GM19455 (cell line): ENCODE data around the gene LLPH.
"Not testable (repeated sequence)": the region's sequence is repeated elsewhere in the genome, so short reads cannot be mapped to it uniquely, and the experiment has no call there.

Experiments
- ATAC-seq: cut with Tn5 transposase; IDR thresholded peaks from one replicate; pipeline ENCODE4 v1.9.1; 2021; ENCODE audit not compliant: unreplicated experiment

LLPH gene

GRCh38 chr12:66130267-66131066 lies at the start of gene LLPH:
Gene LLPH, minus strand, starts transcription at chr12:66130750. Its CDS starts 1,644 bp downstream, at chr12:66129106.
- peak; percentile 96 for ATAC-seq

DNA sequence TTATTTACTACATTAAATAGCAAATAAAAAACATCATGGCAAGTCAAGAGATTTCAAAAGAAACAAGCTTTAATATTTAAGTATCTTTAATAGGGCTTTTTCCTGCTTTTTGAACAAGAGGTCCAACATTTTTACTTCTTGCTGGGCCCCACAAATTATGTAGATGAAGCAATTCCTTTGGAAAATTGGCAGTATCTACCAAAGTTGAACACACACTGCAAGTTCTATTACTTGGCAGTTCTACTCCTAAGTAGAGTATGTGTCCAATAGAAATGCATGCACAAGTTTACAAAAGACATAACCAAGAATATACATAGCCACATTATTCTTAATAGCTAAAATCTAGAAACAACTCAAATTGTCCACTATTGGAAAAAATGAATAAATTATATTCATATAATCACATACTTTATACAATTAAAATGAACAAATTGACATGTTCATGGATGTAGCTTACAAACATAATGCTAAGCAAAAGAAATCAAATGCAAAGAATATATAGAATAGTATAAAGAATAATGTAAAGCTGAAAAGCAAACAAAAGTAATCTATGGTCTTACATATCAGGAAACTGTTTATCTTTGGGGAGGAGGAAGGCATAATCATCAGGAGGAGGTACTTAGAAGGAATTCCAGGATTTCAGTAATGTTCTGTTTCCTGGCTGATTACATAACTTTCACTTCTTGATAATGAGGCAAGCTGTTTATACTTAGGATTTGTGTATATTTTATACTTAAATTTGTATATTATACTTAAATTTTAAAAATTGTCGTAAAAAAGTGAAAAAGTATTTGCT lies 45.8 kb upstream of the LLPH start:
- no peak for ATAC-seq

- not testable (repeated sequence) for ATAC-seq
Measured at GRCh38 chr12:66174391-66175325, 44.1 kb upstream of the LLPH start.

GRCh38 chr12:66170606-66171005 lies 40.1 kb upstream of the LLPH start:
- ATAC-seq = no peak

DNA sequence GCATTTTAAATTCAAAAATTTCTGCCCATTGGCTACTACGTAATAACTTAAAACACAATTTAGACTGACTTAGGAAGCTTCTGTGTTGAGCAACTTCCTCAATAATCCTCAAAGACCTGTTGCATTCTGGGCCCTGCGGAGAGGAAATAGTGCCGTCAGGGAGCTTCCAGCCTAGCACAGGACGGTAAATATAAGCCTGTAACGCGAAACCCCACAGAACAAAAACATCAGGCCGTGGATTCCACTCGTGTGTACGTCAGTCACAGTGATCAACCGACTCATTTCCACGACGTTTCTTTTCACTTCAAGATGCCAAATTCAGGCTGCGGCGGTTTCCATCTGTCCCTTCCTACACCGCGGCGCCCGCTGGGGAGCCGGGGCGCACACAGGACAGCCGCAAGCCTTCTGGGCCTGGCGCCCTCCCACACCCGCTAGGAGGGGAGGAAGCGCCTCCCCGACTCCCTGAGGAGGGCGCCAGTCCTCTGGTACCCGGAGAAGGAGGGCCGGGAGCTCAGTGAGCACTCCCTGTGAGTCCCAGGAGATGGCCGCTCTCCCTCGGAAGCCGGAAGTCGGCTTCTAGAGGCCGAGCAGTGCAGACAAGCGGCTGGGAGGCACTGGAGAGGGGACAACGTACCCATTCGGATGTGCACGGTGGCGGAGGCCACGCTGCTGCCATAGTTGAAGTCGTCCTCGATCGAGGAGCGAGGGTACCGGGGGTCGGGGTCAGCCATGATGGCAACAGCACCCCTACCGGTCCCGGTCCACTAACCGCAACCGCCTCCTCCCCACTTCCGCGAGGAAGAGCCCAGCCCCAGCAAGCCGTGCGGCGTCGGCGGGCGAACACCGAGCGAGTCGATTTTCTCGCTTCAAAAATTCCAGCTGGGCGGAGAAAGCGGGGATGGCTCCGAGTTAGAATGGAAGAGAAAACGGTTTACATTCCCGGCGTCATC lies 38.9 kb upstream of the LLPH start, which contains the start of gene TMBIM4:
Gene TMBIM4, minus strand, starts transcription at position 776 of the 950 bp plus-strand sequence. Its CDS starts 45 bp downstream, at position 731.
- ATAC-seq = peak; percentile 88

- ATAC-seq = no peak
Measured at GRCh38 chr12:66168410-66168809, 37.9 kb upstream of the LLPH start.

DNA sequence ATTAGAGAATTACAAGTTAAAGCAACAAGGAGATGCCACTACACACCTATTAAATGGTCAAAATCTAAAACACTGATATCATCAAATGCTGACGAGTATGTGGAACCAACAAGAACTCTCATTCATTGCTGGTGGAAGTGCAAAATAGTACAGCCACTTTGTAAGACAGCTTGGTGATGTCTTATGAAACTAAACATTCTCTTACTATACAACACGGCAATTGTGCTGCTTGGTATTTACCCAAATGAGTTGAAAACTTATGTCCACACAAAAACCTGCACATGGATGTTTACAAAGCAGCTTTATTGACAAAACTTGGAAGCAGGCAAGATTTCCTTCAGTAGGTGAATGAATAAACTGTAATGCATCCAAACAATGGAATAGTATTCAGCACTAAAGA lies 36.0 kb upstream of the LLPH start:
- ATAC-seq = no peak

GRCh38 chr12:66165141-66165540 lies 34.6 kb upstream of the LLPH start:
- no peak for ATAC-seq

DNA sequence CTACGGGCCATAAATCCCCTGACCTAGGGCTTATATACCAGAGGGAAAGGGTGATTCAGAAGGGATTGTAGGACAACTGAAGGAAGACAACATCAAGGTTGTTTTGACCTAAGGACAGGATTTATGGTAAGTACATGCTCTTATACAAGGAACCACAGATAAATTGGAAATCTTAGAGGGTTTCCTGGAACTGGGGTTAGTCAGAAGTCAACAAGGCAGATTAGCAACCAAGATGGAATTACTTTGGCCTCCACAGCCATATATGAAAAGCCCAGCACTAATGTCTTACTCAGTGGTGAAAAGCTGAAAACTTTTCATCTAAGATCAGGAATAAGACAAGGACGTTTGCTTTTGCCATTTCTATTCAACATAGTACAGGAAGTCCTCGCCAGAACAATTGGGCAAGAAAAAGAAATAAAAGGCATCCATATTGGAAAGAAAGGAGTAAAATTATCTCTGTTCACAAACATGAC lies 33.8 kb upstream of the LLPH start:
- no peak for ATAC-seq

DNA sequence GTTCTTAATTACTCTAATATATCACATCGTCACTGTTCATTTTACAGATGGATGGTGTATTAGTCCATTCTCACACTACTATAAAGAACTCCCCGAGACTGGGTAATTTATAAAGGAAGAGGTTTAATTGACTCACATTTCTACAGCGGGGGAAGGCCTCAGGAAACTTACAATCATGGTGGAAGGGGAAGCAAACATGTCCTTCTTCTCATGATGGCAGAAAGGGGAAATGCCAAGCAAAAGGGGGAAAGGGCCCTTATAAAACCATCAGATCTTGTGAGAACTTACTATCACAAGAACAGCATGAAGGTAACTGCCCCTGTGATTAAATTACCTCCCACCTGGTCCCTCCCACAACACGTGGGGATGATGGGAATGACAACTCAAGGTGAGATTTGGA lies 32.7 kb upstream of the LLPH start:
- ATAC-seq = no peak

DNA sequence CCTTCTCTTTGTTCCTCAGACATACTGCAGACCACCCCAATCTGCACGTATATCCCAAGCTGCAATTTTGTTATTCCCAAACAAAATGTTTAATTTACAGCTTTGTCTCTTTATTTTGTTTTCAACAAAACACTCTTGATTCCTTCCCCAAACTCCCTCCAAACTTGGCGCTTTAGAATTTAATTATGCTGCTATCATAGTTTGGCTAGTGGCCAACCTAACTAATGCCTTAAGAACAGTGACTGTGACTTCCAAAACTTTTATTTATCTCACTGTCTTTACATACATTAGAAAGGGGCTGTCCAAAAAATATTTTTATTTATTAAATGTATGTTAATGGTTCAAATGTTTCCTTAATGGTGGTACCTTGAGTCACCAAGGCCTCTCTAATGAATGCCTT lies 32.2 kb upstream of the LLPH start:
- no peak for ATAC-seq

DNA sequence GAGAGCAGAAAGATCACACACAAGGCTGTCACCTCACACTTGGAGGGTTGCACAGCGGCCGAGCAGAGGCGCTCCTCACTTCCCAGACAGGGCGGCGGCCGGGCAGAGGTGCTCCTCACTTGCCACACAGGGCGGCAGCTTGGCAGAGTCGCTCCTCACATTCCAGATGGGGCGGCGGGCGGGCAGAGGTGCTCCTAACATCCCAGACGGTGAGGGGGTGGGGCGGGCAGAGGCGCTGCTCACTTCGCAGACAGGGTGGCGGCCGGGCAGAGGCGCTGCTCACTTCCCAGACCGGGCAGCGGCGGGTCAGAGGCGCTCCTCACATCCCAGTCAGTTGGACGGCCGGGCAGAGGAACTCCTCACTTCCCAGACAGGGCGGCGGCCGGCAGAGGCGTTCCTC lies 30.2 kb upstream of the LLPH start:
- no peak for ATAC-seq

DNA sequence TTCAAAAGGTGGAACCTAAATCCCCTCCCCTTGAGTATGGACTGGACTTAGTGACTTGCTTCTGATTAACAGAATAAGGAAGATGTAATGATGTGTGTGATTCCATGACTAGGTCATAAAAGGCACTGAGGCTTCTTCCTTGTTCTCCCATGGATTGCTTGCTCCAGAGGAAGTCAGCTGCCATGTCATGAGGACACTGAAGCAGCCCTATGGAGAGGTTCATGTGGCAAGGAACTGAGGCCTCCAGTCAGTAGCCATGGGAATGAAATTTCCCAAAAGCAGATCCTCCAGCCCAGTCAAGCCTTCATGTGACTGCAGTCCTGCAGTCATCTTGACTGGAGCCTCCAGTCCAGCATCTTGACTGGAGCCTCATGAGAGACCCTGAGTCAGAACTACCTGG lies 28.6 kb upstream of the LLPH start:
- ATAC-seq = no peak

- ATAC-seq = no peak
Measured at GRCh38 chr12:66156654-66157053, 26.1 kb upstream of the LLPH start.

DNA sequence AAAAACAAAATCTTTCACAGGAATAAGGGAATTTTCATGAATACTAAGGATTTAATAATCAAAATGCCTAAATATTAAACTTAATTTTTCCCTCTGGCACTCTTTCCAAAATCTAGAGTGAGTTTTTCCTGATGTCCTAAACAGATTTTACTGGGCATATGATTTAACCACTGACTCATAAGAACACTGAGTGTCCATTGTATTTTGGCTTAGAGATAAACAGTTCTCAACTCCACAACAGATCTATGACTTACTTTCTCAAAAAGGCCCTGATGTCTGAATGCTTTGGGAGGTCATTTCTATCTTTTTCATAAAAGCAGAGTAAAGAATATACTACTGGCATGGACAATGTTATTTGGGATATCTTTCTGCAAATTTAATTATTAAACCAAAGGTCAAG lies 24.2 kb upstream of the LLPH start:
- no peak for ATAC-seq

DNA sequence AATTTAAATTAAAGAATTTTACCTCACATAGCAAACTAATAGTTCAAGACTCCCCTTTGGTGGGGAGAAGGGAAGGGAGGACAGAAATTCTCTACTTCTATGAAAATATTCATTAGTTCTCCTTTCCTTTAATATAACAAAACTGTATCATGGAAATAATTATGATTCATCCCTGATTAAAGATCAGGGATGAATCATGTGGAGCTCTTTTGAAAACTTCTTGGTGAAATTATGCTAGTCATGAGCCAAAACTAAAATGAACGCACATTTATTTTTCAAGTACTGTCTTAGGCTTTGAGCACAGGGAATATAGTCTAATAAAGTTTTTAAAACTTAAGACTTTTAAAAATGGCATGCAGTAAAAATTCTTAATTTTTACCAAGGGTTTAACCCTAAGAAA lies 22.2 kb upstream of the LLPH start:
- ATAC-seq = no peak

- no peak for ATAC-seq
Measured at GRCh38 chr12:66149702-66150398, 19.3 kb upstream of the LLPH start.

- no peak for ATAC-seq
Measured at GRCh38 chr12:66144791-66145754, 14.5 kb upstream of the LLPH start.
